GM21717 (cell line): ENCODE results near the gene SENP8.

Experiments
- ATAC-seq: cut with Tn5 transposase; IDR thresholded peaks from one replicate; pipeline ENCODE4 v1.9.1; 2021; ENCODE audit warnings: mild to moderate bottlenecking, moderate library complexity; ENCODE audit not compliant: unreplicated experiment

SENP8 gene

GRCh38 chr15:72173864-72174550 is 55.8 kb downstream of the SENP8 start:
- no peak for ATAC-seq

GRCh38 chr15:72174551-72175165 is 56.5 kb downstream of the SENP8 start:
- no peak for ATAC-seq

GRCh38 chr15:72175186-72176044 is 57.2 kb downstream of the SENP8 start:
- ATAC-seq = no peak

GRCh38 chr15:72176159-72176558 is 58.0 kb downstream of the SENP8 start:
- ATAC-seq = no peak

- ATAC-seq = no peak
Measured at GRCh38 chr15:72176743-72177142, 58.5 kb downstream of the SENP8 start.

- no peak for ATAC-seq
Measured at GRCh38 chr15:72178976-72179585, 60.9 kb downstream of the SENP8 start.

- no peak for ATAC-seq
Measured at GRCh38 chr15:72179950-72180581, 61.9 kb downstream of the SENP8 start.

GRCh38 chr15:72180761-72181324 is 62.6 kb downstream of the SENP8 start:
- ATAC-seq = no peak

GRCh38 chr15:72182244-72182643 is 64.0 kb downstream of the SENP8 start:
- no peak for ATAC-seq

- no peak for ATAC-seq
Measured at GRCh38 chr15:72182673-72183072, 64.5 kb downstream of the SENP8 start.

- ATAC-seq = no peak
Measured at GRCh38 chr15:72183781-72184164, 65.6 kb downstream of the SENP8 start.

GRCh38 chr15:72184165-72184811 is 66.1 kb downstream of the SENP8 start:
- ATAC-seq = no peak

- no peak for ATAC-seq
Measured at GRCh38 chr15:72189250-72189902, 71.2 kb downstream of the SENP8 start.

- ATAC-seq = no peak
Measured at GRCh38 chr15:72192416-72192815, 74.2 kb downstream of the SENP8 start.
